DMS79 treated with DMSO at 0.1 percent for 48 hours (cell line): ENCODE results near the gene MAP1B.
"Not testable (repeated sequence)": the region's sequence is repeated elsewhere in the genome, so short reads cannot be mapped to it uniquely, and the experiment has no call there.

Experiments used
- DNase-seq: peaks from one replicate; lab custom pipeline; 2025; lab: John Stamatoyannopoulos, UW

MAP1B gene

DNA sequence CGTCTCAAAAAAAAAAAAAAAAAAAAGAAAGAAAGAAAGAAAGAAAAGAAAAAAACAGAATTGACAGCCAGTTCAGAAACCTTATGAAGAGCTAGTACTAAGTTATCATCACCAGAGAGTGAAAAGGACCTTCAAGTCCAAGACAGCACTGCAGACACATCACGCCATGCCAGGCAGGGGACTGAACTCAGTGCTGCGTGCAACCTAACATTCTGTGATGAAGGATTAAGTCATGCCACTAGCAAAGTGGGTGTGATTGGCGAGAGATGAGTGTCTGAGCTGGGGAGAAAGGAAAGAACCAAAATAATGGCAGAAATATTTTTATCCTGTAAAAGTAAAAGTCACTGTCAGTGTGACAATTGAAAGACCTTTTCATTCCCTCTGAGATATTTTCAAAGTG, 54.7 kb downstream of the MAP1B start:
- DNase-seq = no peak

GRCh38 chr5:72163349-72163983, 56.2 kb downstream of the MAP1B start:
- DNase-seq = no peak

- peak; percentile 83 for DNase-seq
Observed at GRCh38 chr5:72166070-72166979, 59.0 kb downstream of the MAP1B start.

GRCh38 chr5:72167257-72167656, 60.0 kb downstream of the MAP1B start:
- no peak for DNase-seq

DNA sequence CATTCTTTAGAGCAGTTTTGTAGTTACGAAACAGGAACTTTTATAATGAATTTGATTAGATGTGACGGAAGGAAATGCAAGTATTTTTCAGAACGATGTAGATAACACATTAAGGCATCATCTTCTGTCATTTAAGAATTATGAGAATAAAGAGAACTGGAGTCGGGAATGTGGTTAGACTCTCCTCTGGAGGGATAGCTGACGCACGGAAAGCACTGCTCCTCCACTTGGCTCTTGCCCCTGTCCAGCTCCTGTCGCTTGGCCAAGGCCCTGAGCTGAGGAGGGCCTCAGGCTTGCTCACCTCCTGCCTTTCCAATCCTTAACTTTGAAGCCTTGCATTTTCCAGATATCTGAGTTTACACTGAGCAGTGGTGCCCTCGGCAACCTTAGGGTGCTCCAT, 60.5 kb downstream of the MAP1B start:
- no peak for DNase-seq

DNA sequence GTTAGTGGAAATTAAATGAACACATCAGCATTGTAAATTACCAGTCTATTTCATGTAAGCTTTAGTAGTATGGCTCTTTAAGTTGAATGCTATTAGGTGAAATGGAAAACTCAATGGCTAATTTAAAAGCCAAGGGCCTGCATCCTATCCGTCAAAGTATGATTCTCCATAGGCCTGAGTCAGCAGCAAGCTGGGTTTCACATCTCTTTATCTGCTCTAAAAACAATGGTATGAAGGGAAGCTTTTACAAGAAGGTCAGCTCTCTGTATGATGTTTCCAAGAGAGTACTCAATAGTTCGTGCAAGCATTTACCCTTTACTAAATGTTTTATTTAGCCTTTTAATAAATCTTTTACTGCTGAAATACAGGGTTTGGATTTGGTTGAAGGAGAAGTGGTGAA, 62.8 kb downstream of the MAP1B start:
- no peak for DNase-seq

GRCh38 chr5:72171181-72171580, 63.9 kb downstream of the MAP1B start:
- not testable (repeated sequence) for DNase-seq

DNA sequence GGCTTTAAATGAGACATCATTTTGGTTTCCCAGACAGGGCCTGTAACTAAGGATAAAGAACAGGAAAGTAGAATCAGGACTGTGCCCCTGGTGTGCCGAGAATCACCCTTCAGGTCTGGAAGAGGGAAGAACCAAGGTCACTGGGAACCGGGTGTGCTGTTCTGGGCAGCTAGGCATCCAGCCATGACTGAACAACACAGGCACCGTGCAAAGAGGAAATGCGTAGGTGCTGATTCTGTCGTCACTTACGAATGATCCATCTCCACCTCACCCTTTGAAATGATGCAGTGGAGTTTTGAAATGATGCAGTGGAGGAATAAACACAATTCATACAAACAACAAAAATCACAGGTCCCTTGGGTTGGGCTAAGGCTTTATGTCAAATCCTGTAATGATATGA, 64.4 kb downstream of the MAP1B start:
- no peak for DNase-seq

GRCh38 chr5:72172786-72173185, 65.5 kb downstream of the MAP1B start:
- no peak for DNase-seq

- no peak for DNase-seq
Observed at GRCh38 chr5:72177538-72177937, 70.3 kb downstream of the MAP1B start.

DNA sequence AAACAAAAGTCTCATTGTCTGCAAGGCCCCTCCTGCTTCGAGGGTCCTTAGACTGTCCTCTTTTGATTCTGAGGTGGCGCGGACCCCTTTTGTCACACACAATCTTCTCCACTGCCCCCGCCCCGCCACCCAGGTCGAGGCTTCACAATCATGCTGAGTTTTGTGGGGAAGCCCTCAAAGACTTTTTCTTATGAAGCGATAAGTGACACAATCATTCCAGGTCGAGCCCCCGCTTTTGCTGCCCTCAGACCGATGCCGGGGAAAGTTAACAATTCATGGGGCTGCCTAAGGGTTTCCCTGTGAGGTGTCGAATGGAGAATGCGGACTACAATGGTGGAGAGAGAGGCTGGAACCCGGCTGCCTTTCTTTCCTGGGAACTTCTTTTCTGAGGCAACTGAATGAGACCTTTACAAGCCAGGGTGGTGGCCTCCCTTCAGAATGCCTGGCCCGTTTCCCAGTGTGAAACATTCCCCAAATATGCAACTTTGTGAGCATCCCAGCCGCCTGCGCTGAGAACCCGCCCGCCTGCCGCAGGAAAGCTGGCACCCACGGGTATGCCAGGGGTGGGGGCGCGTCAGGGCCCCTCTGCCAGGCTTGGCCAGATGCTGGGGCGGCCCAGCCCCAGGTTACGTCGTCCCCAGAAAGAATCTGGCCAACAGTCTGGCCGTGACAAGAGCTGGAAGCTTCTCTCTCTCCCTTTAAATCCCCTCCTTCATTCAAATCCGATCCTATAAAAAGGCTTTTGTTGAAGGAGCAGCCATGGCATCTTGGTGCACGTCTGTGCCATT, 71.9 kb downstream of the MAP1B start:
- DNase-seq = no peak

DNA sequence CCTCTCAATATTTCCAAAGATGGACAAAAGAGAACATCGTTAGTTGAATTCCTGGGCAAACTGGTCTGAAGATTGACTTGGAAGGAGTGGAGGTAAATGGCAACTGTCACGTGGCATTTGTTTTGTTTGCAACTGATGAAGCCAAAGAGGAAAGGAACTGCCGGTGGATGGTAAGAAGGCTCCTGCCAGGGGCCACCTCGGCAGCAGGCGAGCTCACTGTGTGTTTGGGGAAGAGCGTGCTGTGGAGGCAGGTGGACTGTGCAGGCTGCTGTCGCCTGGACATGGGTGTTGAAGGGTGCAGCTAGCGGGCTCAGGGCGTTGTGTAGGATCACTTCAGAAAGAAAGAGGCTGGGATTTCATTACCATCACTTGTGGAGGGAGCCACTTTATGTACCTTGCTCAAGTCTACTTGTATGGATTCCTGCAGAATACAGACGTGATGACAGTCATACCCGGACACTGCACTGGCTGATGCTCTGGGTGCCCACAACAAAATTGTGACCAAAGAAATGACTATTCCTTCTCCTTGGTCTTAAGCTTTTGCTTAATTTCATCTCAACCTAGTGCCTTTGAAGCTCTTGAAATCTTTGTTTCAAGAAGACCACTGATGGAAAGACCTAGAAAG, 72.7 kb downstream of the MAP1B start:
- no peak for DNase-seq

DNA sequence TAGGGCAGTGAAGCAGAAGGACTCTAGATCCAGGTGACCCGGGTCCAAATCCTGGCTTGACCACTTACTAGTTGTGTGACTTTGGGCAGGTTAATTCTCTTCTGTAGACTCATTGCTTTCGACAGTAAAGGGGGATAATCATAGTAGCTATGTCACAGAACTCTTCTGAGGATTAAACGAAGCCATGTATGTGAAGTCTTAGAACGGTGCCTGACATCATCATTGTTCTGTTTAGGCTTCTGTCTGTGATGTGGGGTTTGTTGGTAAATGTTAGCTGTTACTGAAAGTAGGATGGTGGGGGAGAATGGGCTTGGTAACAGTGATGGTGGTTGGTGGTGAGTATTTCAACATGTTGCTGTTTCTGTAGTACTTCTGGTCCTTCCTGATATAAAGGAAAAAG, 73.7 kb downstream of the MAP1B start:
- DNase-seq = no peak

GRCh38 chr5:72182686-72183085, 75.4 kb downstream of the MAP1B start:
- no peak for DNase-seq

GRCh38 chr5:72183101-72183520, 75.8 kb downstream of the MAP1B start:
- no peak for DNase-seq

DNA sequence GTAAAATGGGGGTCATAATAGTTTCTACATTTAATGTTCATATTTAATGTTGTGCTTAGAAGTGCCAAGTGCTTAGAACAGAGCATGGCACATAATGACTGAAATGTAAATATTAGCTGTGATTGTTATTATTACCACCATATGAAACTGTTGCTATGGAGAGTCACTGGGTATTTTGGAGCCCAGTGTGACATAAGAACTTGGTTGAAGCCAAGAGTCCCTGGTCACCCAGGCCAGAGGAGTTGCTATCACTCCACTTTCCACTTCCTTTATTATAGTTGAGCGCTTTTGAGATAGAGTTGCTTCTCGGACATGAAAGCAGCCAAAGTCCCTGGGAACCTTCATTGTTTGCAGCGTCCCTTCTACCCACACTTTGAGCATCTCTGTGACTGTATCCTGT, 77.1 kb downstream of the MAP1B start:
- DNase-seq = no peak

DNA sequence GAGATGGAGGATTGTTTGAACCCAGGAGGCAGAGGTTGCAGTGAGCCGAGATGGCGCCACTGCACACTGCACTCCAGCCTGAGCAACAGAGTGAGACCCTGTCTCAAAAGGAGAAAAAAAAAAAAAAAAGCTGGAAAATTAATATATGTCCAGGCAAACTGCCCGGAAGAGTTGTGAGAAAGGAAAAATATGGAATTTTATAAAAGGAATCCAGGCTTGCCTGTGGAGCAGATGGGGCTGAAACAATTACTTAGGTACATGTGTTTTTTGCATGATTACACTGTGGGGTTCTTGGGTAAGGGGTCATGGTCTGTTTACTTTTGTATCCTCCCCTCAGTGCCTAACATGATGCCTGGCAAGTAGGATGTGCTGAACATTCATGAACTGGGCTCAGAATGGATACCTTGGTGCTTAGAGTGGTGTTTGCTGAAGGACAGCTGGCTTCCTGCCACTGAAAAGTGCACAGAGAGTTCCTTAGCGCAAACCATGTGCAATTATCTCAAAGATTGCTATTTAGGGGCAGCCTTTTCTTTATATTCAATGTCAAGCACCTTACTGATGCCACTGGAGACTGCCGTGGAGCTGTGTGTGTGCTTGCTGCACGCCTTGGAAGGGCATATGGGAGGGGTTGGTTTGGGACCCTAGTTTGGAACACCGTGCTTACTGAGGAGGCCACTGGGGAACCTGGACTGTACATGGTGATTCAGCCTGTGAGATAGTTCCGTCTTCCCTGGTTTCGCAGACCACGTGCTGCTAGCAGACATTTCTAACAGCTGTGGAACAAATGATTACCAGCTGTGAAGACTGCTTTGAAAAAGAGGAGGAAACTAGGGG, 78.4 kb downstream of the MAP1B start:
- DNase-seq = peak; percentile 15

DNA sequence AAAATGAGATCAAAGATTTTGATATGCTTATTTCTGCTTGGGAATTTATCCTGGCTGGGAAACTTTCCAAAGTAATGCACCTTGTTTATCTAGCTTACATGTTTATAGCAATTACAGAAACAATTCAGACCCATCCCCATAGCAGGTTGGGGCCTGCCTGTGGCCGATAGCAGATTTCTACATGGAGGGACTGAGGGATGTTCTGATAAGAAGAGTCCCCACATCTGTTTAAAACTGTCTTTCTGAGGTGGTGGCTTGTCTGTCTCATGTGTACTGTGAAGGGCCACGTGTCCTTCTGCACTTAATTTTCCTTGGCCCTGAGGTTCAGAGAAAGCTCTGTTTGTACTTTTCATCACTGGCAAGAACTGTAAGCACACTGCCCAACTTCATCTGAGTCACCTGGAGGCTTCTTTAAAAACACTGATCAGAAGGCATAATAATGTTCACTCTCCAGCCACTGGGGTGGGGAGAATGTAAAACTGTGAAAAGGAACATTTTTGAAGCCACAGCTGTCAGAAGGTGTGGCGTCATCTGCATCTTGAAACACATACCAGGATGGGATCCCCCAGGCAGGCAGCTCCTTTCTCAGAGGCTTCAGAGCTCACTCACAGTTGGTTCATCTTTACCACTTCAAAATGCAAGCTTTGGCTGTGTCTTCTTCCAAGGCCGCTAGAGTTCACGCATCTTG, 80.3 kb downstream of the MAP1B start:
- no peak for DNase-seq

GRCh38 chr5:72188166-72188565, 80.9 kb downstream of the MAP1B start:
- no peak for DNase-seq

DNA sequence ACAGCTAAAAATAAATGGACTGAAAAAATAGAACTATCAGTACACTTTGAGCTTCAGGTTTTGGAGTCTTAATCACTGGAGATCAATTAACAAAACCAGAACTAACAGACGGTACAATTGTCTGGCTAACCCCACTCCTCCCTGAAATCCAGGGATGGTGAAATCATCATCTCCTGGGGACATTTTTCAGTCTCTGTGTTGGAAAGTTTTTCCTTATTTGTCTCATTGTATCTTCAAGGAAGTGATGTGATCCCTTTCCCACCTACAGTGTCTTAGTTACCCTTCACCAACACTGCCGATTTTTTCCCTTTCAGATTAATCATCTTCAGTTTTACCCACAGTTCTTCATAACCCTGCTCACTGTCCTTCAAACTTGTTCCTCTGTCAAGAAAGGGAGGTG, 81.9 kb downstream of the MAP1B start:
- DNase-seq = no peak

DNA sequence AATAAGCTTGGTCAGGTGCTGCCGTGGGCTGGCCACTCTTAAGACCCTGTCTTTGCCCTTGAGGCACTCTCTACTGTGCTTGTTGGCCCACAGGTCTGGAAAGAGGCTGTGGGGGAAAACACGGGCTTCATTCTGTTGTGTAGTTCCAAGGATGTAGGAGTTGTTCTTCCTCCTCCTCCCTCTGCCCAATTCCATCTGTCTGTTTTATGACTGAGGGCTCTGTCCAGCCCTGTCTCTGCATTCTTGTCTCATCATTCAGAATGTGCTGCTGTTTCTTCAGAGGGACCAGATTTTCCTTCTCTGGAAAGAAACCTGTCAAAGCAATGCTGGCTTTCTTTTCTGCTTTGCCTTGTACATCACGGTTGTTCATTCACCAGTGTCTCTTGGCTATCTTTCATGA, 84.1 kb downstream of the MAP1B start:
- DNase-seq = no peak
